CD14-positive monocyte (primary cell): ENCODE data around the gene PLA2G4A. TPM values are rescaled to one million over a fixed set of nuclear protein-coding genes. Genes with fewer than 3 reads are reported as not detected.

Experiments used
- DNase-seq, 3 donors: peaks; one replicate each; pipeline ENCODE4 v3.0.0-alpha.2; 2011 to 2022
- H2AFZ ChIP-seq: 2 replicates; pipeline ENCODE4 v1.6.0; 2012; ENCODE audit warnings: mild to moderate bottlenecking, low read depth, low read length, inconsistent platforms; ENCODE audit not compliant: insufficient read depth, poor library complexity, severe bottlenecking
- H3K27ac ChIP-seq, 2 donors: 1 replicate in 1 of 2; 2 replicates in 1 of 2; pipeline ENCODE4 v1.5.1; 2012 to 2013; ENCODE audit warnings: low read length in 2 of 2, control low read depth in 1 of 2, inconsistent platforms in 1 of 2, low read depth in 1 of 2, mild to moderate bottlenecking in 1 of 2
- H3K27me3 ChIP-seq, 2 donors: one replicate each; pipeline versions ENCODE4 v1.6.0 to v1.6.1; 2011 to 2013; ENCODE audit warnings: low read length in 2 of 2; ENCODE audit not compliant: control insufficient read depth in 2 of 2, insufficient read depth in 2 of 2
- H3K36me3 ChIP-seq, 2 donors: replicated peaks in 1 of 2; 1 replicate in 1 of 2; 2 replicates in 1 of 2; pipeline versions ENCODE4 v1.5.1 to v1.6.1; 2012 to 2013; ENCODE audit warnings: low read length in 2 of 2, control low read depth in 1 of 2, inconsistent platforms in 1 of 2, mild to moderate bottlenecking in 1 of 2; ENCODE audit not compliant: insufficient read depth in 2 of 2, control insufficient read depth in 1 of 2
- H3K4me1 ChIP-seq, 2 donors: 1 replicate in 1 of 2; 2 replicates in 1 of 2; pipeline versions ENCODE4 v1.5.1 to v1.6.1; 2012 to 2013; ENCODE audit warnings: low read length in 2 of 2, control low read depth in 1 of 2, inconsistent platforms in 1 of 2, mild to moderate bottlenecking in 1 of 2, moderate library complexity in 1 of 2; ENCODE audit not compliant: insufficient read depth in 2 of 2, control insufficient read depth in 1 of 2
- H3K4me2 ChIP-seq: replicated peaks from 2 replicates; pipeline ENCODE3; 2012; ENCODE audit warnings: low read length, moderate library complexity, mild to moderate bottlenecking; ENCODE audit not compliant: poor library complexity, severe bottlenecking; ENCODE audit errors: extremely low read depth
- H3K4me3 ChIP-seq, 3 experiments: fragments of 200-600 bp in 1 of 3; sonication (generic) in 1 of 3; replicated peaks in 1 of 3; 1 replicate in 2 of 3; 2 replicates in 1 of 3; pipeline ENCODE4 v1.5.1; 2011 to 2013; ENCODE audit warnings: low read length in 3 of 3, mild to moderate bottlenecking in 3 of 3, control low read depth in 2 of 3, low read depth in 2 of 3, inconsistent platforms in 1 of 3, moderate library complexity in 1 of 3
- H3K79me2 ChIP-seq: 2 replicates; pipeline ENCODE4 v1.6.0; 2012; ENCODE audit warnings: mild to moderate bottlenecking, control low read depth, inconsistent platforms, low read length, moderate library complexity; ENCODE audit not compliant: insufficient read depth
- H3K9ac ChIP-seq: 2 replicates; pipeline ENCODE4 v1.6.0; 2017; ENCODE audit warnings: low read length, mild to moderate bottlenecking; ENCODE audit not compliant: insufficient read depth, poor library complexity, severe bottlenecking
- H3K9me3 ChIP-seq, 2 donors: replicated peaks in 1 of 2; 1 replicate in 1 of 2; 2 replicates in 1 of 2; pipeline versions ENCODE4 v1.5.1 to v1.6.1; 2012 to 2013; ENCODE audit warnings: low read length in 2 of 2, control low read depth in 1 of 2; ENCODE audit not compliant: control insufficient read depth in 1 of 2, insufficient read depth in 1 of 2
- H4K20me1 ChIP-seq: 2 replicates; pipeline ENCODE4 v1.6.0; 2012; ENCODE audit warnings: mild to moderate bottlenecking, low read length, control low read depth, moderate library complexity; ENCODE audit not compliant: insufficient read depth
- H3K27ac Mint-ChIP-seq, 7 donors: one replicate each; pipeline ENCODE4 v1.8.0; 2020; ENCODE audit warnings: mild to moderate bottlenecking in 7 of 7, mixed read lengths in 7 of 7, moderate library complexity in 6 of 7, inconsistent platforms in 2 of 7
- H3K27me3 Mint-ChIP-seq, 3 donors: one replicate each; pipeline ENCODE4 v1.8.0; 2021 to 2022; ENCODE audit warnings: low read depth in 3 of 3, mild to moderate bottlenecking in 3 of 3, mixed read lengths in 3 of 3, moderate library complexity in 3 of 3, inconsistent platforms in 1 of 3
- H3K36me3 Mint-ChIP-seq, 2 donors: one replicate each; pipeline ENCODE4 v1.8.0; 2020; ENCODE audit warnings: mixed read lengths in 2 of 2, inconsistent platforms in 1 of 2, mild to moderate bottlenecking in 1 of 2
- H3K4me1 Mint-ChIP-seq: one replicate; pipeline ENCODE4 v1.8.0; 2020; ENCODE audit warnings: mild to moderate bottlenecking, mixed read lengths
- H3K4me3 Mint-ChIP-seq, 2 donors: one replicate each; pipeline ENCODE4 v1.8.0; 2020; ENCODE audit warnings: mild to moderate bottlenecking in 2 of 2, mixed read lengths in 2 of 2, moderate library complexity in 1 of 2
- H3K9me3 Mint-ChIP-seq, 7 donors: one replicate each; pipeline ENCODE4 v1.8.0; 2020 to 2022; ENCODE audit warnings: mixed read lengths in 7 of 7, mild to moderate bottlenecking in 6 of 7, moderate library complexity in 6 of 7, inconsistent platforms in 2 of 7
- whole genome bisulfite sequencing: methylation state at CpG from one replicate; pipeline ENCODE4 v1.1.5; 2013; ENCODE audit warnings: missing lambda C conversion rate; ENCODE audit not compliant: insufficient coverage; 5-methylcytosine and 5-hydroxymethylcytosine counted together
- intact Hi-C, 2 donors: fragments of 100-400 bp; cut with micrococcal nuclease; formaldehyde crosslinking; loops; one replicate each; pipeline versions ENCODE4 v1.15.0 to v1.15.1; 2023
- polyA plus RNA-seq, 3 donors: library from polyadenylated mRNA; depleted of rRNA in 1 of 3; unstranded in 2 of 3; stranded (reverse) in 1 of 3; fragments of 300-500 nt in 2 of 3; fragments of >200 nt in 1 of 3; fragmentation: Illumina TruSeq in 2 of 3; gene quantifications; 1 replicate in 2 of 3; 2 replicates in 1 of 3; pipeline ENCODE4 v1.2.3, GENCODE V29; 2012 to 2021
- TF ChIP-seq, protein P1 (sequence below): fragments of 200-600 bp; IDR thresholded peaks from one replicate; pipeline ENCODE4 v1.8.0; 2022; ENCODE audit warnings: antibody characterized with exemption, mild to moderate bottlenecking

PLA2G4A gene
- polyA plus RNA-seq, 3 donors: 1.4 to 4.5 (median 4.1) TPM

DNA sequence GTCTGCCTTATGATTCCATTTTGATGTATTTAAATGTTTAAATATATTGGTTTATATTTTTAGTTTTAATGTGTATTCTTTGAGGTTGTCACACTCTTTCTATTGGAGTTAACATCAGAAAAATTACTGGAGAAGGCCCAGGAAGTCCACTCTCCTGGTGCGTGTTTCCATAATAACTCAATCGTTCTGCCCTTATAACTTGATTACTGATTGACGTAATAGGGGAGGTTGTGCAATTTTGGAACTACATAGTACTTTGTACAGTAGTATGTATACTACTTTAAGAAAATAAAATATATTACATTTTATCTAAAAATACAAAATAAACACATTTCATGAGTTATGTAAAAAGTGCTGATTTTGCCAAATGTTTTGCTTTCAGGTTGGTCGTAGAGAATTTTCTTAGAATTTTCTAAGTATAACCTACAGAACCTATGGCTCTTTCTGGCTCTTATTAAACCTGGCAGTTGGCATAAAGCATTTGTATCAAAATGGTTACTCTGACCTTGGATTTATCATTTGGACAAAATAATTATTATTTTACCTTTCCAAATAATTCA is 5.7 kb downstream of the PLA2G4A start:
- H3K79me2 ChIP-seq: peaks cover 76% of the 10 kb centered on the region
- no peak overlapping the region for H3K4me3 Mint-ChIP-seq
- no peak overlapping the region for H3K4me3 ChIP-seq
- H3K27ac ChIP-seq: no peak overlapping the region
- no peaks in the 10 kb centered on the region for H3K36me3 ChIP-seq
- H4K20me1 ChIP-seq: no peaks in the 10 kb centered on the region
- H3K9ac ChIP-seq: no peak overlapping the region
- H3K36me3 Mint-ChIP-seq: no peaks in the 10 kb centered on the region
- WGBS: no CpG with 5 or more reads among the region's 4 CpGs
- intact Hi-C loops: no loop called here
- TF ChIP-seq, protein P1, sequence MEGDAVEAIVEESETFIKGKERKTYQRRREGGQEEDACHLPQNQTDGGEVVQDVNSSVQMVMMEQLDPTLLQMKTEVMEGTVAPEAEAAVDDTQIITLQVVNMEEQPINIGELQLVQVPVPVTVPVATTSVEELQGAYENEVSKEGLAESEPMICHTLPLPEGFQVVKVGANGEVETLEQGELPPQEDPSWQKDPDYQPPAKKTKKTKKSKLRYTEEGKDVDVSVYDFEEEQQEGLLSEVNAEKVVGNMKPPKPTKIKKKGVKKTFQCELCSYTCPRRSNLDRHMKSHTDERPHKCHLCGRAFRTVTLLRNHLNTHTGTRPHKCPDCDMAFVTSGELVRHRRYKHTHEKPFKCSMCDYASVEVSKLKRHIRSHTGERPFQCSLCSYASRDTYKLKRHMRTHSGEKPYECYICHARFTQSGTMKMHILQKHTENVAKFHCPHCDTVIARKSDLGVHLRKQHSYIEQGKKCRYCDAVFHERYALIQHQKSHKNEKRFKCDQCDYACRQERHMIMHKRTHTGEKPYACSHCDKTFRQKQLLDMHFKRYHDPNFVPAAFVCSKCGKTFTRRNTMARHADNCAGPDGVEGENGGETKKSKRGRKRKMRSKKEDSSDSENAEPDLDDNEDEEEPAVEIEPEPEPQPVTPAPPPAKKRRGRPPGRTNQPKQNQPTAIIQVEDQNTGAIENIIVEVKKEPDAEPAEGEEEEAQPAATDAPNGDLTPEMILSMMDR: no peak
- peak overlapping the region; percentile 4 for H3K4me2 ChIP-seq
- no peak overlapping the region for H2AFZ ChIP-seq
- H3K9me3 ChIP-seq: no peaks in the 10 kb centered on the region
- no peaks in the 10 kb centered on the region for H3K9me3 Mint-ChIP-seq
- peak in 2 of 3 donors; percentile 53 to 71 for DNase-seq
- peaks cover 38 to 50% of the 10 kb centered on the region in 2 donors for H3K4me1 ChIP-seq
- H3K27ac Mint-ChIP-seq: no peak overlapping the region
- peaks cover 42% of the 10 kb centered on the region for H3K4me1 Mint-ChIP-seq
- H3K27me3 ChIP-seq: no peaks in the 10 kb centered on the region
- no peaks in the 10 kb centered on the region for H3K27me3 Mint-ChIP-seq

DNA sequence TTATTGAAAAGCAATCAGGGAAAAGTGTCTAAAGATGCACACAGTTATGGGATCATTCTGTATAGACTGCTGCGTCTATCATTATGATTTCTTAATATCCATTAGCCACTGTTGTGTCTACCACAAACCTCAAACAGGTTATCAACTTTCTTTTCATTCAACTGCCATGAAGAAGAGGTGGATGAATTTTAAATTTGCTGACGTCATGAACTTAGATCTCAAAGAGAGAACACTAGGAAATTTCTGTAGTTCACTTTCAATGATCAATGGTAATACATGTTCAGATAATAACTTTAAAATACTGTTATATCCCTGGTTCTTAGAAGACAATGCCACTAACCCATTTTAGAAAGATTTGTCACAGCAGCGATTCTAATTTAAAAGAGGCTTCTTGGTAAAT is 6.7 kb downstream of the PLA2G4A start:
- intact Hi-C loops: no loop called here

More for the DNA sequence above, 6.7 kb downstream of the PLA2G4A start:
- Histone ChIP-seq H3K4me2 (no peak overlapping the region), H3K27me3 (no peaks in the 10 kb centered on the region), H2AFZ (no peak overlapping the region), H3K9me3 (no peaks in the 10 kb centered on the region), H3K27ac (no peak overlapping the region), H3K9ac (no peak overlapping the region), H3K4me1 (peaks cover 47 to 60% of the 10 kb centered on the region in 2 donors), H3K4me3 (no peak overlapping the region), H3K36me3 (no peaks in the 10 kb centered on the region), H3K79me2 (peaks cover 80% of the 10 kb centered on the region), H4K20me1 (no peaks in the 10 kb centered on the region)
- Mint-ChIP-seq H3K9me3 (no peaks in the 10 kb centered on the region), H3K27me3 (no peaks in the 10 kb centered on the region), H3K4me1 (peaks cover 44% of the 10 kb centered on the region), H3K4me3 (no peak overlapping the region), H3K27ac (no peak overlapping the region), H3K36me3 (no peaks in the 10 kb centered on the region)
- no peak for DNase-seq
- TF ChIP-seq, protein P1: no peak
- WGBS: no CpG with 5 or more reads among the region's 3 CpGs
